Adrenal gland (tissue), 5 donors: ENCODE results near the gene CCKAR.

Experiments used
- POLR2A ChIP-seq, 2 donors: fragments of 450-650 bp; IDR thresholded peaks; one replicate each; pipeline ENCODE4 v1.6.1; 2017; ENCODE audit warnings: antibody characterized with exemption in 2 of 2, mild to moderate bottlenecking in 2 of 2, moderate library complexity in 1 of 2
- TF ChIP-seq, protein P1 (sequence below), 6 experiments: fragments of 450-650 bp in 4 of 6; fragments of 200-600 bp in 2 of 6; sonication (generic) in 1 of 6; IDR thresholded peaks; 1 replicate in 5 of 6; 2 replicates in 1 of 6; pipeline versions ENCODE4 v1.5.1 to v1.8.0; 2016 to 2021; ENCODE audit warnings: antibody characterized with exemption in 6 of 6, mild to moderate bottlenecking in 2 of 6, moderate library complexity in 1 of 6
- donor health status: DM: no; HTN: no; CAD: no.

DNA sequence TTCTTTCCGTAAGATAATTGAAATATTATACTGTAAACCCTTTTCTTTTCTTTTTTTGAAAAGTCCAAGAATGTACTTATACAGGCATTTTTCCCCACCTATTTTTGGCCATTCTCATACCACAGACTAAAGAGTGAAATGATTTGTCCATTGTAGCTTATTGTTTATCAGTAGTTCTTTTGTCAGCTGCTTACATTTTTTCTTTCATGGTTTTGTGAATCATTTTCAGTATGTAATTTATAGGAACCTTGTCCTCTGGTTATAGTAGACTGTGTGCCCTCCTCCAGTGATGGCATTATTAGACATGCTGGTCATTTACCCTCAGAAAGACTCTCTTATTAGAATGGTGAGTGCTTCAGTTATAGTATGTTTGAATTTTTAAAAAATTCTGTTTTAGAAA lies 56.7 kb downstream of the CCKAR start:
- TF ChIP-seq, protein P1, sequence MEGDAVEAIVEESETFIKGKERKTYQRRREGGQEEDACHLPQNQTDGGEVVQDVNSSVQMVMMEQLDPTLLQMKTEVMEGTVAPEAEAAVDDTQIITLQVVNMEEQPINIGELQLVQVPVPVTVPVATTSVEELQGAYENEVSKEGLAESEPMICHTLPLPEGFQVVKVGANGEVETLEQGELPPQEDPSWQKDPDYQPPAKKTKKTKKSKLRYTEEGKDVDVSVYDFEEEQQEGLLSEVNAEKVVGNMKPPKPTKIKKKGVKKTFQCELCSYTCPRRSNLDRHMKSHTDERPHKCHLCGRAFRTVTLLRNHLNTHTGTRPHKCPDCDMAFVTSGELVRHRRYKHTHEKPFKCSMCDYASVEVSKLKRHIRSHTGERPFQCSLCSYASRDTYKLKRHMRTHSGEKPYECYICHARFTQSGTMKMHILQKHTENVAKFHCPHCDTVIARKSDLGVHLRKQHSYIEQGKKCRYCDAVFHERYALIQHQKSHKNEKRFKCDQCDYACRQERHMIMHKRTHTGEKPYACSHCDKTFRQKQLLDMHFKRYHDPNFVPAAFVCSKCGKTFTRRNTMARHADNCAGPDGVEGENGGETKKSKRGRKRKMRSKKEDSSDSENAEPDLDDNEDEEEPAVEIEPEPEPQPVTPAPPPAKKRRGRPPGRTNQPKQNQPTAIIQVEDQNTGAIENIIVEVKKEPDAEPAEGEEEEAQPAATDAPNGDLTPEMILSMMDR (IDR thresholded peaks at IDR 0.05): no peak
- no peak for TF ChIP-seq POLR2A (IDR thresholded peaks at IDR 0.05)
